HAP-1 (cell line): ENCODE results near the gene CA14.
"Not testable (repeated sequence)": the region's sequence is repeated elsewhere in the genome, so short reads cannot be mapped to it uniquely, and the experiment has no call there.

Experiments used
- DNase-seq, 2 experiments: peaks; one replicate each; pipeline ENCODE4 v3.0.0-alpha.2; 2016 to 2020; ENCODE audit warnings: low spot score in 2 of 2
- H3K27me3 ChIP-seq: fragments of 250-450 bp; sonication (Bioruptor Pico); 2 replicates; pipeline ENCODE4 v1.5.1; 2020; ENCODE audit warnings: low read depth, mild to moderate bottlenecking, moderate library complexity
- H3K36me3 ChIP-seq: fragments of 250-450 bp; sonication (Bioruptor Pico); replicated peaks from 2 replicates; pipeline ENCODE4 v1.5.1; 2020; ENCODE audit warnings: mild to moderate bottlenecking
- H3K4me1 ChIP-seq: fragments of 250-450 bp; sonication (Bioruptor Pico); 2 replicates; pipeline ENCODE4 v1.5.1; 2020; ENCODE audit warnings: mild to moderate bottlenecking
- H3K4me3 ChIP-seq: fragments of 250-450 bp; sonication (Bioruptor Pico); 2 replicates; pipeline ENCODE4 v1.5.1; 2020; ENCODE audit warnings: mild to moderate bottlenecking, moderate library complexity
- H3K9me3 ChIP-seq: fragments of 250-450 bp; sonication (Bioruptor Pico); 2 replicates; pipeline ENCODE4 v1.5.1; 2020; ENCODE audit warnings: mild to moderate bottlenecking, moderate library complexity
- in situ Hi-C: fragments of 300-500 bp; cut with MboI; formaldehyde crosslinking; loops from 3 replicates; pipeline ENCODE4 v1.14.3; 2020; ENCODE audit warnings: low sequenced_read_pairs, inconsistent platforms, mixed read lengths

The CA14 gene

DNA sequence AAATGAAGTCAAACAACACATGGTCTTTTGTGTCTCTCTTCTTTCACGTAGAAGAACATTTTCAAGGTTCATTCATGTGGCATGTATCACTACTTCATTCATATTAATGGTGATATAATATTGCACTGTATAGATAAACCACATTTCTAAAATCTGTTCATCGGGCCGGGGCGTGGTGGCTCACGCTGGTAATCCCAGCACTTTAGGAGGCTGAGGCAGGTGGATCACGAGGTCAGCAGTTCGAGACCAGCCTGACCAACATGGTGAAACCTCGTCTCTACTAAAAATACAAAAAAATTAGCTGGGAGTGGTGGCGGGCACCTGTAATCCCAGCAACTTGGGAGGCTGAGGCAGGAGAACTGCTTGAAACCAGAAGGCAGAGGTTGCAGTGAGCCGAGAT lies 29.3 kb upstream of the CA14 start:
- H3K9me3 ChIP-seq, H3K4me1 ChIP-seq, in situ Hi-C loops, DNase-seq, H3K4me3 ChIP-seq, H3K27me3 ChIP-seq: not testable (repeated sequence)
- peaks cover 78% of the 10 kb centered on the region for H3K36me3 ChIP-seq

GRCh38 chr1:150232921-150233320 lies 24.7 kb upstream of the CA14 start:
- Histone ChIP-seq H3K36me3 (peaks cover 35% of the 10 kb centered on the region), H3K4me1 (peaks cover 20% of the 10 kb centered on the region)
- H3K9me3 ChIP-seq, H3K27me3 ChIP-seq, H3K4me3 ChIP-seq, DNase-seq, in situ Hi-C loops: not testable (repeated sequence)

DNA sequence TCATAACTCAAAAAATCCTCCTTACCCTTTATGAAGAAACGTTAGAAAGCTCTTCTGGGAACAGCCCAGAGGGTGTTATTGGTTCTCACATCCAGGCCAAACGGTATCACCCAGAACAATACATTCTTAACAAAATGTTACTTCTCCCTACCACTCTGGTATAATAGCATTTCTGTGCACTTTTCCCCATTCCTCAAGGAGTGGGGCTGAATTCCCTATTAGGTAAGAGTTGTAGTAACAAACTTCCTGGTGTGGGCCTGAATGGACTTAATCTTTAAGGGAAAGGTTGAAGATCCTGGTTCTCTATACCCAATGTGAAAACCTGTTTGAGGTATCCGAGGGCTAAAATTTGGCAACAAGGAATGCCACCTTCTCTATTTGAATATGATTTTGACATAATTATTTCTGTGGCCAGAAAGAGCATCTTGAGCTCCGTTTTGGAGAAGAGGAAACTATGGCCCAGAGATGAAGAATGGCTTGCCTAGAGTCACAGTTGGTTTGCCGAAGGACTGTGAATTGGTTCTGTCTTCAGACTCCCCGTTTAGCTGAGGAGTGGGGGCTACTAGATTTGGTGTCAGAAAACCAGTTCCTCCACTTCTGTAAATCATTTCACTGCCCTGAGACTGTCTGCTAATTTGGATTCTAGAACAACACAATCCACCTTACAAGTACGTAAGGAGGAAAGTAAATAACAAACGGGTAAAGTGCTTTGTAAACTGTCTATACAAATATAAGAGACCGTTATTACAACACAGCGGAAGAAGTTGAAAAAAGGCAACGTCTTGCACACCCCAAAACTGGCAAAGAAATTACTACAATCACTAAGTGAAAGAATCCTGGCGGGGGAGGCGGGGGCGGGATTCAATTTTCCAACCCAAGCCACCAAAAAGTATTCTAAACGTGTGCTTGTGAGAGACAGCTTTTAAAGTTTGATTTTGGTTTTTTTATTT lies 23.9 kb upstream of the CA14 start:
- H3K4me3 ChIP-seq, result peak overlapping the region; percentile 71
- H3K9me3 ChIP-seq, result no peaks in the 10 kb centered on the region
- DNase-seq, result peak in 1 of 2 experiments; percentile 25
- in situ Hi-C loops, result no loop called here
- peaks cover 20% of the 10 kb centered on the region for H3K4me1 ChIP-seq
- peaks cover 28% of the 10 kb centered on the region for H3K36me3 ChIP-seq
- H3K27me3 ChIP-seq, result no peaks in the 10 kb centered on the region

GRCh38 chr1:150234309-150234565 lies 23.3 kb upstream of the CA14 start:
- Histone ChIP-seq H3K4me3 (peak overlapping the region; percentile 71), H3K27me3 (no peaks in the 10 kb centered on the region), H3K9me3 (no peaks in the 10 kb centered on the region), H3K4me1 (peaks cover 20% of the 10 kb centered on the region), H3K36me3 (peaks cover 23% of the 10 kb centered on the region)
- no peak for DNase-seq
- in situ Hi-C loops, result no loop called here

DNA sequence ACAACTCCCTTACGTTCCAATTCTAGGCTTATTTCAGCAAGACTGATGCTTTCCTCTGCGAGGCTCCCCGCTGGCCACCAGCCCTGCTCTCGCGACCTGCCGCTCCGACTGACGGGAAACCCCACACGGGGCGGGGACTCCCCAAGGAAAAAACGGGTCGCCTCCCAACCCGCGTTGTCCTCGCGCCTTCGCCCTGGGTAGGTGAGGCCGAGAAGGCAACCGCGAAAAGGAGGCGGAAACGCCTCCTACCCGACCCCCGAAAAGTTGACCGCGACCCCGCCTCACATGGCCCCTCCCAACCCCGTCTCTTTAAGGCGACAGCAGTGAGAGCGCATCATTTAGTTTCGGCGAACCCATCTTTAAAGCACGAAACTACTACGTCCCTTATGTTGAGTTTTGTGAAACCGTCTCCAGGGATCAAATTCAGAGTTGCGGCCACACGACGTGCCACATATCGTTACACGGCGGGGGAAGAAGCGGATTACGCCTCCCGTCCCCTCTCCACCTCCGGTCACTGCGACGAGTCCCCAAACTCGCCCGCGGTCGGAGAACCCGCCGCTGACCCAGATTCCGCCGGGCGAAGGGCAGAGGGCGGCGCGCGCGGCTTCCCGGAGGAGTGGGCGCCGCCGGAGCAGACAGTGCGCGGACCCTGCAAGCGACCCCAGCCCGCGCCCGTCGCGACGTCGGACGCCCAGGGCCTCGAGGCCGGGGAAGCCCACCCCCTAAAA lies 22.8 kb upstream of the CA14 start:
- Histone ChIP-seq H3K9me3 (no peaks in the 10 kb centered on the region), H3K27me3 (no peaks in the 10 kb centered on the region), H3K4me3 (peak overlapping the region; percentile 71), H3K36me3 (peaks cover 19% of the 10 kb centered on the region), H3K4me1 (peaks cover 20% of the 10 kb centered on the region)
- peak; percentile 56 to 82 for DNase-seq
- in situ Hi-C loops, result no loop called here

DNA sequence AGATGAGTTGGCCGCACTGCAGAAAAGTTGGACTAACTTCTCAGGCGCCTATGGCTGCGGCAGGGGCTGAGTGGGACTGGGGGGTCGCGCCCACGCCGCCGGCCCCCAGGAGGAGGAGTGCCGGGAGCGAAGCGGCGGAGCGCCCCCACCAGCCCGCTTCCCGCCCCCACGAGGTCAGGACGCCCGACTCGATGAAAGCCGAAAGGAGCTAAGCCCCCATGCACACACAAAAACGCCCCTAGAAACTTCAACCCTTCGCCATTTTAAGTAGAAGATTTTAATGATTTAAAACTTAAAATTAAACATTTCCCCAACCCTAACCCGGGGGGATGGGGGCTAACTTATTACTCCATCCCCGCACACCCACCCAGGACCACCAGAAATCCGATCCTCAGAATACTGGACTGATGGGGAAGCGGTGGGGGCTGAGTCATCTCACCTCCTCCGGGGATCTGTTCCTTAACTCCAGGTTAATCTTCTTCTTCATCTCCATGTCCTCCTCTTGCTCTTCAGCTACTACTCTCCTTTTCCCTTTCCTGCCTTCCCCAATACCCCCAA lies 22.2 kb upstream of the CA14 start:
- Histone ChIP-seq H3K27me3 (no peaks in the 10 kb centered on the region), H3K4me3 (peak overlapping the region; percentile 71), H3K9me3 (no peaks in the 10 kb centered on the region), H3K4me1 (peaks cover 20% of the 10 kb centered on the region), H3K36me3 (peaks cover 13% of the 10 kb centered on the region)
- no peak for DNase-seq
- in situ Hi-C loops, result no loop called here

DNA sequence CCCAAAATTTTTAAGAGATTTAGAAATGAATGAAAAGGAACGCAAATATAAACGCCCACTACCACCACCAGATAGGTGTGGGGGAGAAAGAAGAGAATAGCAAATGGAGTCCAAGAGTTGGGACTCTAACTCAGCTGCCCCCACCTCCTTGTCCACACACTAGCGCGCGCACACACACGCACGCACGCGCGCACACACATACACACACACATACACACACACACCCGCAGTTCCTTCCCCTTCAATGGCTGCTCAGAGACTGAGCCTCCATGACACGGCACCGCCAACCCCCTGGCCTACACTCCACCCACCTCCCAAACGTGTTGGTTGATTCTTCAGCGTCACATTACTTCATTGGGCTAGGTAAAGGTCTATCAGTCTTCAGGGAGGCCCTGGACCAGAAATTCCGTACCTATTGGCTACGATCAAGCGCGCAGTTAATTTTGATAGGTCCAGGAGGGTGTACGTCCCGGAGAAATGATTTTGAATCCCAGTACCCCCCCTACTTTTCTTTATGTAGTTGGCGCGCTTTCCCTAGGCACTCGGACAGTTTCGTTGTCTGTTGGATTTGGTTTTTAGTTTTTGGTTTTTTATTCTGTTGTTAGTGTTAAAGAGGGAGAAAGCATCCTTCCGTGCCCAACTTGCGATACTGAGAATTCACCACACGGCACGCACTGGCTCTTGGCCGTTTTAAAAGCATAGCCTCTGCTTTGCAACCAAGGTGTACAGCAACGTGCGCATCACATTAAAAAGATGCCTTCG lies 21.5 kb upstream of the CA14 start, which contains the start of gene ANP32E:
ANP32E (minus strand) TSS at position 261 of the 762 bp plus-strand sequence. CDS start 326 bp downstream, outside the sequence.
- H3K27me3 ChIP-seq, result no peaks in the 10 kb centered on the region
- peak within 1 kb of the TSS; percentile 71 for H3K4me3 ChIP-seq
- peak; percentile 97 to 99 for DNase-seq
- in situ Hi-C loops, result no loop called here
- H3K4me1 ChIP-seq, result peaks cover 20% of the 10 kb centered on the region
- H3K36me3 ChIP-seq, result peaks cover 7% of the 10 kb centered on the region
- no peaks in the 10 kb centered on the region for H3K9me3 ChIP-seq

DNA sequence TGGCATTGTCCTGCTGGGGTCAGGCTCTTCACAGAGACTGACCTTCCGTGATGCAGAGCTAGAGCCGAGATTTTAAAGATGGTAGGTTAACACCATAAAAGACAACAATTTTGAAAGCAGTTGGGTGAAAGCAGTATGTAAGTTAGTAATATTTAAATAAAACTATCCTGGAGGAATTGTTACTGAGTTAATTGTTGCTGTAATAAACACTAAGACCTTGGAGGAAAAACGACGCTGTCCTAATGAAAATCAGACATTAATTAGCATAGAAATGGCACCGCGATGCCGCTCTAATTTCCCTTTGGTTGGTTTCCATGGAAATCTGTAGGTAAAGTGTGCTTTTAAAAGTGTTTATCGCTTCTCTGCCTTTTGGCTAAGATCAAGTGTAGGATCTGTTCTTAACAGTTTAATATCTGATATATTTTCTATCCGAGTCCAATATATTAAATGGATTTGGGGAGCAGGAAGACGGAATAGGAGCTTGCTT lies 20.9 kb upstream of the CA14 start:
- Histone ChIP-seq H3K9me3 (no peaks in the 10 kb centered on the region), H3K36me3 (peaks cover under 1% of the 10 kb centered on the region; the same call in 1 of the 2 replicates), H3K27me3 (no peaks in the 10 kb centered on the region), H3K4me1 (peaks cover 20% of the 10 kb centered on the region), H3K4me3 (peak overlapping the region; percentile 71)
- peak in 1 of 2 experiments; percentile 23 for DNase-seq
- in situ Hi-C loops, result no loop called here

DNA sequence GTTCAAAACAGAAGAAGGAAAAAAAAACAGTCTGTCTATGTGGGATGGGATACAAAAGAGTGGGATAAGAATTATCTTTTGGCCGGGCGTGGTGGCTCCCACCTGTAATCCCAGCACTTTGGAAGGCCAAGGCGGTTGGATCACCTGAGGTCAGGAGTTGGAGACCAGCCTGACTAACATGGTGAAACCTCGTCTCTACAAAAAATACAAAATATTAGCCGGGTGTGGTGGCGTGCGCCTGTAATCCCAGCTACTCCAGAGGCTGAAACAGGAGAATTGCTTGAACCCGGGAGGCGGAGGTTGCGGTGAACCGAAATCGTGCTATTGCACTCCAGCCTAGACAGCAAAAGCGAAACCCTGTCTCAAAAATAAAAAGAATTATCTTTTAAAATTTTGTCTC lies 20.4 kb upstream of the CA14 start:
- in situ Hi-C loops, H3K27me3 ChIP-seq, H3K36me3 ChIP-seq, H3K9me3 ChIP-seq: not testable (repeated sequence)
- H3K4me1 ChIP-seq, result peaks cover 20% of the 10 kb centered on the region
- H3K4me3 ChIP-seq, result peak overlapping the region; percentile 71; the same call in 1 of the 2 replicates
- DNase-seq, result peak in 1 of 2 experiments; percentile 1

- H3K27me3 ChIP-seq, result no peaks in the 10 kb centered on the region
- H3K36me3 ChIP-seq, result no peaks in the 10 kb centered on the region; the same call in 1 of the 2 replicates
- in situ Hi-C loops, result no loop called here
- H3K4me1 ChIP-seq, result peaks cover 20% of the 10 kb centered on the region
- no peak overlapping the region for H3K4me3 ChIP-seq
- H3K9me3 ChIP-seq, result no peaks in the 10 kb centered on the region
- DNase-seq, result no peak
Measured at GRCh38 chr1:150237746-150238145, 19.8 kb upstream of the CA14 start.

DNA sequence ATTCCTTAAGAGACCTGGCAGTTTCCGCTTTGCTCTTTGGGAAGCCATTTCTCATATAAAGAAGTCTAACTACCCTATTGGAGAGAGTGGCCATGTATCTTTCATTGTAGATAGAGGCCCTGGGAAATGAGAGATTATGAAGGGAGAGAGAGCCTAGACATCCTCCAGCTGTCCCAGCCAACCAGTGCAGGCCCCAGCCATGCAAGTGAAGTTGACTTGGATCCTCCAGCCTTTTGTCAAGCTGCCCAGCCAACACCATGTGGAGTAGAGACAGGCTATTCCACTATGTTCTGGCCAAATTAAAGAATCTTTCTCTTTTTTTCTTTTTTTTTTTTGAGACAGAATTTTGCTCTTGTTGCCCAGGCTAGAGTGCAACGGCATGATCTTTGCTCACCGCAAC lies 14.6 kb upstream of the CA14 start:
- Histone ChIP-seq H3K9me3 (no peaks in the 10 kb centered on the region), H3K4me1 (no peaks in the 10 kb centered on the region), H3K27me3 (no peaks in the 10 kb centered on the region), H3K36me3 (no peaks in the 10 kb centered on the region), H3K4me3 (no peak overlapping the region)
- in situ Hi-C loops, result no loop called here
- peak in 1 of 2 experiments; percentile 4 for DNase-seq

DNA sequence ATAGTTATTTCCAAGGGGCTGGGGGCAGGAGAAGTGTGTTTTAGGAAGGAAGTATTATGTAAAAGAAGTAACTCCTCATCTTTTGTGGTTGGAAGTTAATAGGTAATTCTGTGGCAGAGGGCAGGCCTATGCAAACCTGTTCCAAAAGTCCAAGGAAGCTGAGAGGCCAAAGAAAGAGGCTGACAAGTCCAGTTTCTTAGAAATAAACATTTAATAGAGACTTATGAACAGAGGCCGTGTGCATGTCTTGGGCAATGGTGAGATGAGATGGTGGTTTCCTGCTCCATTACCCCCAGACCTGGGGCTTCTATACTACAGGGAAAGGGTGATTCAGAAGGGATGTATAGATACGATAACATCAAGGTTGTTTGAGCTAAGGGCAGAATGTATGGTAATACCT lies 7.6 kb upstream of the CA14 start:
- DNase-seq, result no peak
- in situ Hi-C loops, result no loop called here
- no peaks in the 10 kb centered on the region; the same call in 1 of the 2 replicates for H3K27me3 ChIP-seq
- no peaks in the 10 kb centered on the region for H3K9me3 ChIP-seq
- H3K4me3 ChIP-seq, result no peak overlapping the region
- H3K4me1 ChIP-seq, result no peaks in the 10 kb centered on the region
- H3K36me3 ChIP-seq, result no peaks in the 10 kb centered on the region

GRCh38 chr1:150256198-150256553 lies 1.4 kb upstream of the CA14 start:
- Histone ChIP-seq H3K36me3 (no peaks in the 10 kb centered on the region), H3K9me3 (no peaks in the 10 kb centered on the region), H3K4me3 (no peak overlapping the region), H3K4me1 (peaks cover 31% of the 10 kb centered on the region), H3K27me3 (no peaks in the 10 kb centered on the region; the same call in 1 of the 2 replicates)
- in situ Hi-C loops, result no loop called here
- no peak for DNase-seq
